Smooth muscle cell (in vitro differentiated cells): Measurements from ENCODE around the gene PFKFB4. TPM values are rescaled to one million over a fixed set of nuclear protein-coding genes. Genes with fewer than 3 reads are reported as not detected.
"Not testable (repeated sequence)": the region's sequence is repeated elsewhere in the genome, so short reads cannot be mapped to it uniquely, and the experiment has no call there.

Source experiments
- DNase-seq: peaks from one replicate; lab custom pipeline; 2025; ENCODE audit not compliant: unreplicated experiment; lab: John Stamatoyannopoulos, UW
- H2AFZ ChIP-seq: fragments of 200-600 bp; sonication (generic); 2 replicates; pipeline ENCODE4 v1.6.0; 2016; ENCODE audit warnings: antibody characterized with exemption, low read depth, mild to moderate bottlenecking
- H3F3A ChIP-seq: fragments of 200-600 bp; sonication (generic); 2 replicates; pipeline ENCODE4 v1.6.0; 2017; ENCODE audit warnings: antibody characterized with exemption, low read depth
- H3K27ac ChIP-seq: fragments of 200-600 bp; sonication (generic); 2 replicates; pipeline ENCODE4 v1.5.1; 2016; ENCODE audit warnings: low read depth, mild to moderate bottlenecking
- H3K27me3 ChIP-seq: fragments of 200-600 bp; sonication (generic); 2 replicates; pipeline ENCODE4 v1.6.1; 2016; ENCODE audit warnings: low read depth, mild to moderate bottlenecking
- H3K36me3 ChIP-seq: fragments of 200-600 bp; sonication (generic); 2 replicates; pipeline ENCODE4 v1.5.1; 2016; ENCODE audit warnings: low read depth
- H3K4me1 ChIP-seq: fragments of 200-600 bp; sonication (generic); 2 replicates; pipeline ENCODE4 v1.5.1; 2016; ENCODE audit warnings: low read depth
- H3K4me2 ChIP-seq: fragments of 200-600 bp; sonication (generic); 2 replicates; pipeline ENCODE4 v1.6.0; 2016; ENCODE audit warnings: mild to moderate bottlenecking
- H3K4me3 ChIP-seq: fragments of 200-600 bp; sonication (generic); 2 replicates; pipeline ENCODE4 v1.5.1; 2016; ENCODE audit warnings: mild to moderate bottlenecking
- H3K79me2 ChIP-seq: fragments of 200-600 bp; sonication (generic); 2 replicates; pipeline ENCODE4 v1.6.0; 2016; ENCODE audit warnings: low read depth, mild to moderate bottlenecking
- H3K9ac ChIP-seq: fragments of 200-600 bp; sonication (generic); 2 replicates; pipeline ENCODE4 v1.6.0; 2016; ENCODE audit warnings: low read depth
- H3K9me3 ChIP-seq: fragments of 200-600 bp; sonication (generic); replicated peaks from 2 replicates; pipeline ENCODE4 v1.5.1; 2016; ENCODE audit warnings: low read depth
- H4K20me1 ChIP-seq: fragments of 200-600 bp; sonication (generic); 2 replicates; pipeline ENCODE4 v1.6.0; 2016; ENCODE audit warnings: low read depth
- CTCF ChIP-seq: fragments of 200-600 bp; sonication (generic); IDR thresholded peaks from 2 replicates; pipeline ENCODE4 v1.5.1; 2017; ENCODE audit warnings: borderline replicate concordance, mild to moderate bottlenecking, antibody characterized with exemption; ENCODE audit not compliant: insufficient read depth, poor library complexity, severe bottlenecking
- WGBS: methylation state at CpG from one replicate; pipeline ENCODE4 v1.1.7; 2016; ENCODE audit warnings: low lambda C conversion rate; 5-methylcytosine and 5-hydroxymethylcytosine counted together
- polyA plus RNA-seq: library from polyadenylated mRNA; unstranded; fragments of >200 nt; fragmentation: Nextera tagmentation; extraction: Ambion mirVana; gene quantifications from 2 replicates; pipeline ENCODE4 v1.2.1, GENCODE V29; 2016
- total RNA-seq: library from RNA; depleted of rRNA; stranded (reverse); fragments of >200 nt; gene quantifications from 2 replicates; pipeline ENCODE4 v1.2.3, GENCODE V29; 2014

The PFKFB4 gene
- total and polyA plus RNA-seq, 2 experiments from 2014 or later: 37.4 to 48.8 TPM

- peaks cover 26% of the 10 kb centered on the region for H3K79me2 ChIP-seq
- no peaks in the 10 kb centered on the region for H3K27me3 ChIP-seq
- H3K9ac ChIP-seq: no peak overlapping the region
- no peaks in the 10 kb centered on the region for H4K20me1 ChIP-seq
- H3F3A ChIP-seq: peaks cover 7% of the 10 kb centered on the region
- 77% methylated on average over 11 of the region's 11 CpGs for WGBS
- no peak overlapping the region for H3K27ac ChIP-seq
- no peak for DNase-seq
- no peak overlapping the region for H2AFZ ChIP-seq
- H3K4me2 ChIP-seq: no peak overlapping the region
- no peaks in the 10 kb centered on the region for H3K9me3 ChIP-seq
- no peak overlapping the region for H3K4me3 ChIP-seq
- no peak for TF ChIP-seq CTCF
- peaks cover 31% of the 10 kb centered on the region for H3K4me1 ChIP-seq
- H3K36me3 ChIP-seq: no peaks in the 10 kb centered on the region
Observed at GRCh38 chr3:48475188-48475587, 81.4 kb downstream of the PFKFB4 start.

GRCh38 chr3:48474619-48475018 is 82.0 kb downstream of the PFKFB4 start:
- Histone ChIP-seq H3K9me3 (no peaks in the 10 kb centered on the region), H3K36me3 (no peaks in the 10 kb centered on the region), H3K9ac (no peak overlapping the region), H3K79me2 (peaks cover 29% of the 10 kb centered on the region), H4K20me1 (no peaks in the 10 kb centered on the region), H3K27ac (no peak overlapping the region), H3K27me3 (no peaks in the 10 kb centered on the region), H3K4me1 (peaks cover 31% of the 10 kb centered on the region), H3F3A (peaks cover 7% of the 10 kb centered on the region), H3K4me3 (no peak overlapping the region), H3K4me2 (no peak overlapping the region), H2AFZ (no peak overlapping the region)
- no peak for DNase-seq
- TF ChIP-seq CTCF: no peak
- 55% methylated on average over 4 of the region's 4 CpGs for WGBS

GRCh38 chr3:48474031-48474430 is 82.6 kb downstream of the PFKFB4 start:
- not testable (repeated sequence) for H3K27ac ChIP-seq, H3K9me3 ChIP-seq, H3K27me3 ChIP-seq, DNase-seq, H3K4me3 ChIP-seq, H3K9ac ChIP-seq, H3K4me2 ChIP-seq, H3K36me3 ChIP-seq, H4K20me1 ChIP-seq, H3F3A ChIP-seq, H2AFZ ChIP-seq
- 78% methylated on average over 4 of the region's 4 CpGs for WGBS
- Histone ChIP-seq H3K4me1 (peaks cover 31% of the 10 kb centered on the region), H3K79me2 (peaks cover 29% of the 10 kb centered on the region)

GRCh38 chr3:48473617-48473952 is 83.0 kb downstream of the PFKFB4 start:
- TF ChIP-seq CTCF: no peak
- no peaks in the 10 kb centered on the region for H4K20me1 ChIP-seq
- DNase-seq: no peak
- H3K4me3 ChIP-seq: peak overlapping the region; percentile 57
- H3K4me1 ChIP-seq: peaks cover 31% of the 10 kb centered on the region
- H3K4me2 ChIP-seq: peak overlapping the region; percentile 90
- H3K9me3 ChIP-seq: no peaks in the 10 kb centered on the region
- H3K27me3 ChIP-seq: no peaks in the 10 kb centered on the region
- H3K79me2 ChIP-seq: peaks cover 29% of the 10 kb centered on the region
- H3K27ac ChIP-seq: peak overlapping the region; percentile 82
- WGBS: 71% methylated on average over 5 of the region's 5 CpGs
- H3F3A ChIP-seq: peaks cover 7% of the 10 kb centered on the region
- no peak overlapping the region for H2AFZ ChIP-seq
- H3K9ac ChIP-seq: peak overlapping the region; percentile 83
- no peaks in the 10 kb centered on the region for H3K36me3 ChIP-seq
